Measurements from ENCODE around the gene LRWD1.

LRWD1 gene

GRCh38 chr7:102464577-102465280 is at the start of gene LRWD1, which contains the start of gene ALKBH4:
TSS of gene LRWD1 (plus strand) at chr7:102464984. CDS start at chr7:102465081, 97 bp downstream.
TSS of gene ALKBH4 (minus strand) at chr7:102464863. CDS start at chr7:102464836, 27 bp downstream.
- in situ Hi-C loops (cut with HindIII; ENCODE audit: low sequenced_read_pairs), result no loop called here

GRCh38 chr7:102415685-102416225 is 49.0 kb upstream of the LRWD1 start:
- in situ Hi-C loops (cut with HindIII; ENCODE audit: low sequenced_read_pairs), result no loop called here

GRCh38 chr7:102416406-102416805 is 48.4 kb upstream of the LRWD1 start:
- in situ Hi-C loops (cut with HindIII; ENCODE audit: low sequenced_read_pairs), result no loop called here

- in situ Hi-C loops (cut with HindIII; ENCODE audit: low sequenced_read_pairs), result no loop called here
These were observed 47.7 kb upstream of the LRWD1 start for GRCh38 chr7:102417105-102417504.

GRCh38 chr7:102418592-102418991 is 46.2 kb upstream of the LRWD1 start:
- in situ Hi-C loops (cut with HindIII; ENCODE audit: low sequenced_read_pairs), result no loop called here

- in situ Hi-C loops (cut with HindIII; ENCODE audit: low sequenced_read_pairs), result no loop called here
These were observed 43.0 kb upstream of the LRWD1 start for GRCh38 chr7:102421706-102422240.

GRCh38 chr7:102424129-102424551 is 40.6 kb upstream of the LRWD1 start:
- in situ Hi-C loops (cut with HindIII; ENCODE audit: low sequenced_read_pairs), result no loop called here

- in situ Hi-C loops (cut with HindIII; ENCODE audit: low sequenced_read_pairs), result no loop called here
These were observed 40.0 kb upstream of the LRWD1 start for GRCh38 chr7:102424787-102425218.

- in situ Hi-C loops (cut with HindIII; ENCODE audit: low sequenced_read_pairs), result no loop called here
These were observed 39.0 kb upstream of the LRWD1 start for GRCh38 chr7:102425639-102426267.

GRCh38 chr7:102426268-102427018 is 38.3 kb upstream of the LRWD1 start:
- in situ Hi-C loops (cut with HindIII; ENCODE audit: low sequenced_read_pairs), result no loop called here

- in situ Hi-C loops (cut with HindIII; ENCODE audit: low sequenced_read_pairs), result no loop called here
These were observed 37.8 kb upstream of the LRWD1 start for GRCh38 chr7:102427019-102427405.

- in situ Hi-C loops (cut with HindIII; ENCODE audit: low sequenced_read_pairs), result no loop called here
These were observed 35.5 kb upstream of the LRWD1 start for GRCh38 chr7:102429141-102429899.

GRCh38 chr7:102431617-102432298 is 33.0 kb upstream of the LRWD1 start:
- in situ Hi-C loops (cut with HindIII; ENCODE audit: low sequenced_read_pairs), result no loop called here

- in situ Hi-C loops (cut with HindIII; ENCODE audit: low sequenced_read_pairs), result no loop called here
These were observed 32.2 kb upstream of the LRWD1 start for GRCh38 chr7:102432442-102433218.

- in situ Hi-C loops (cut with HindIII; ENCODE audit: low sequenced_read_pairs), result no loop called here
These were observed 31.4 kb upstream of the LRWD1 start, which contains the start of gene ORAI2 for GRCh38 chr7:102433219-102434038. TSS of gene ORAI2 (plus strand) at chr7:102433575. CDS start at chr7:102438957, 5,382 bp downstream.

- in situ Hi-C loops (cut with HindIII; ENCODE audit: low sequenced_read_pairs), result no loop called here
These were observed 30.7 kb upstream of the LRWD1 start for GRCh38 chr7:102434039-102434486.

GRCh38 chr7:102436118-102436517 is 28.7 kb upstream of the LRWD1 start:
- in situ Hi-C loops (cut with HindIII; ENCODE audit: low sequenced_read_pairs), result no loop called here

All from DLD1 (cell line).